ENCODE data around the gene PGAP6.
"Not testable (repeated sequence)": the region's sequence is repeated elsewhere in the genome, so short reads cannot be mapped to it uniquely, and the experiment has no call there.

The PGAP6 gene

GRCh38 chr16:342455-343213, 39.1 kb downstream of the PGAP6 start:
- no peak for DNase-seq (ENCODE audit: low read depth)

DNA sequence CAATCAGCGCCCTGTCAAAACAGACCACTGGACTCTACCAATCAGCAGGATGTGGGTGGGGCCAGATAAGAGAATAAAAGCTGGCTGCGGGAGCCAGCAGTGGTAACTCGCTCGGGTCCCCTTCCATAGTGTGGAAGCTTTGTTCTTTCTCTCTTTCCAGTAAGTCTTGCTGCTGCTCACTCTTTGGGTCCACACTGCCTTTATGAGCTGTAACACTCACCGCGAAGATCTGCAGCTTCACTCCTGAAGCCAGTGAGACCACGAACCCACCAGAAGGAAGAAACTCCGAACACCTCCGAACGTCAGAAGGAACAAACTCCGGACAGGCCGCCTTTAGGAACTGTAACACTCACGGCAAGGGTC, 39.8 kb downstream of the PGAP6 start:
- H3K4me3 ChIP-seq (replicated peaks; ENCODE audit: low read depth, low read length); DNase-seq (ENCODE audit: low read depth): not testable (repeated sequence)

More at GRCh38 chr16:342455-343213, 39.1 kb downstream of the PGAP6 start:
- H3K4me3 ChIP-seq (replicated peaks; ENCODE audit: low read depth, low read length): no peak overlapping the region
- TF ChIP-seq, protein P1, sequence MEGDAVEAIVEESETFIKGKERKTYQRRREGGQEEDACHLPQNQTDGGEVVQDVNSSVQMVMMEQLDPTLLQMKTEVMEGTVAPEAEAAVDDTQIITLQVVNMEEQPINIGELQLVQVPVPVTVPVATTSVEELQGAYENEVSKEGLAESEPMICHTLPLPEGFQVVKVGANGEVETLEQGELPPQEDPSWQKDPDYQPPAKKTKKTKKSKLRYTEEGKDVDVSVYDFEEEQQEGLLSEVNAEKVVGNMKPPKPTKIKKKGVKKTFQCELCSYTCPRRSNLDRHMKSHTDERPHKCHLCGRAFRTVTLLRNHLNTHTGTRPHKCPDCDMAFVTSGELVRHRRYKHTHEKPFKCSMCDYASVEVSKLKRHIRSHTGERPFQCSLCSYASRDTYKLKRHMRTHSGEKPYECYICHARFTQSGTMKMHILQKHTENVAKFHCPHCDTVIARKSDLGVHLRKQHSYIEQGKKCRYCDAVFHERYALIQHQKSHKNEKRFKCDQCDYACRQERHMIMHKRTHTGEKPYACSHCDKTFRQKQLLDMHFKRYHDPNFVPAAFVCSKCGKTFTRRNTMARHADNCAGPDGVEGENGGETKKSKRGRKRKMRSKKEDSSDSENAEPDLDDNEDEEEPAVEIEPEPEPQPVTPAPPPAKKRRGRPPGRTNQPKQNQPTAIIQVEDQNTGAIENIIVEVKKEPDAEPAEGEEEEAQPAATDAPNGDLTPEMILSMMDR (IDR thresholded peaks at IDR 0.05; ENCODE audit: low read length, missing control alignments): no peak

DNA sequence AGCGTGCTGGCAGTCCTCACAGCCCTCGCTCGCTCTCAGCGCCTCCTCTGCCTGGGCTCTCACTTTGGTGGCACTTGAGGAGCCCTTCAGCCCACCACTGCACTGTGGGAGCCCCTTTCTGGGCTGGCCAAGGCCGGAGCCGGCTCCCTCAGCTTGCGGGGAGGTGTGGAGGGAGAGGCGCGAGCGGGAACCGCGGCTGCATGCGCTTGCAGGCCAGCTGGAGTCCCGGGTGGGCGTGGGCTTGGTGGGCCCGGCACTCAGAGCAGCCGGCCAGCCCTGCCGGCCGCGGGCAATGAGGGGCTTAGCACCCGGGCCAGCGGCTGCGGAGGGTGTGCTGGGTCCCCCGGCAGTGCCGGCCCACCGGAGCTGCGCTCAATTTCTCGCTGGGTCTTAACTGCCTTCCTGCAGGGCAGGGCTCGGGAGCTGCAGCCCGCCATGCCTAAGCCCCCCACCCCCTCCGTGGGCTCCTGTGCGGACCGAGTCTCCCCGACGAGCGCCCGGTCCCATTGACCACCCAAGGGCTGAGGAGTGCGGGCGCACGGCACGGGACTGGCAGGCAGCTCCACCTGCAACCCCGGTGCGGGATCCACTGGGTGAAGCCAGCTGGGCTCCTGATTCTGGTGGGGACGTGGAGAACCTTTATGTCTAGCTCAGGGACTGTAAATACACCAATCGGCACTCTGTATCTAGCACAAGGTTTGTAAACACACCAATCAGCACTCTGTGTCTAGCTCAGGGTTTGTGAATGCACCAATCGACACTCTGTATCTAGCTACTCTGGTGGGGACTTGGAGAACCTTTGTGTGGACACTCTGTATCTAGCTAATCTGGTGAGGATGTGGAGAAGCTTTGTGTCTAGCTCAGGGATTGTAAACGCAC, 40.4 kb downstream of the PGAP6 start:
- not testable (repeated sequence) for DNase-seq (ENCODE audit: low read depth); H3K4me3 ChIP-seq (replicated peaks; ENCODE audit: low read depth, low read length)

DNA sequence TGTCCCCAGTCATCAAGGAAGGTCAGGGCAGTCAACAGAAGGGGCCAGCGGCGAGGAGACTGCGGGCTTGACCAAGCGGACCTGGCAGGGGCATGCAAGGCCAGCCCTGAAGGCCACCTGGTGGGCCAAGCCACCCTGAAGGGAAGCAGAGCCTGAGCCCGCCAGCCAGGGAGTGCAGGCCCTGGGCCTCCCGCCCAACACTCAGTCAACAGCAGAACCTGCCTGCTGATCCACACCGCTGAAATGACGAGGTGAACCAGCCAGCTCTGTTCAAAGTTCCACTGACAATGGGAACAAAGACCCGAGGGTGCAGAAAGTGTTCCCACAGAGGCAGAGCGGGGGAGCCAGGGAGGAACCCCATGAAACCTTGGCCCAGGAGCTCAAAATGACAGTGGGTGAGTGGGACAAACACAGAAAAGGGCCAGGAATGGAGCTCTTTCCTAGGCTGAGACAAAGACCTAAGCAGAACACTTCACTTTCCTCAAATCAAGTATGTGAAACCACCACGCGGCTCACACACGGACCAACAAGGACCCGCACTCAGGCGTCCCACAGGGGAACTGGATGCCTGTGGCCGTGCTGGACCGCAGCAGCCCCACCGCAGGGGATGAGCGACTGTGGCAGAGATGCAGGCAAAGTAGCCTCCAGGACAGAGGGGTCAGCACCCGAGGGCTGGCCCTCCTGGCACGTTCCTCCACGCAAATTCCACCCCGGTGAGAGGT, 41.2 kb downstream of the PGAP6 start:
- TF ChIP-seq, protein P1 (IDR thresholded peaks at IDR 0.05; ENCODE audit: low read length, missing control alignments): no peak
- no peak for DNase-seq (ENCODE audit: low read depth)
- no peak overlapping the region for H3K4me3 ChIP-seq (replicated peaks; ENCODE audit: low read depth, low read length)

DNA sequence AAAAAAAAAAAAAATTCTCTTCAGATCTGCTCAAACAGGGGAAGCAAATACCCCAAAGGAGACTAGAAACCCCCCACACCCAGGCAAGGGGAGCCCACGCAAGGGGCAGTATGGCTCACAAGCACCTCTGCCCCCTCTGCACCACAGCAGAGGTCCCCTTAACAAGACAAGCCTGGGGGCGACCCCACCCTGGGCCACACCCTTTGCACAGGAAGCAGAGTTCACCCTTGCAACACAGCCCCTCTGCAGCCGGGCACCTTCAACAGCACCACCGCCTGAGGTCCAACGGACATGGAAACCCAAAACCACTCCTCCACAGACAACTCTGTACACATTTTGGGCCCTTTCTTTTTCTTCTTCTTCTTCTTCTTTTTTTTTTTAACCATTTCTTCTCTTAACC, 42.1 kb downstream of the PGAP6 start:
- TF ChIP-seq, protein P1 (IDR thresholded peaks at IDR 0.05; ENCODE audit: low read length, missing control alignments): no peak
- DNase-seq (ENCODE audit: low read depth): no peak
- H3K4me3 ChIP-seq (replicated peaks; ENCODE audit: low read depth, low read length): no peak overlapping the region

- no peak for DNase-seq (ENCODE audit: low read depth)
- H3K4me3 ChIP-seq (replicated peaks; ENCODE audit: low read depth, low read length): no peak overlapping the region
- TF ChIP-seq, protein P1 (IDR thresholded peaks at IDR 0.05; ENCODE audit: low read length, missing control alignments): no peak
Observed at GRCh38 chr16:337975-338575, 43.7 kb downstream of the PGAP6 start.

- DNase-seq (ENCODE audit: low read depth): no peak
Observed at GRCh38 chr16:337437-337836, 44.3 kb downstream of the PGAP6 start.

More at GRCh38 chr16:337437-337836, 44.3 kb downstream of the PGAP6 start:
- TF ChIP-seq, protein P1 (IDR thresholded peaks at IDR 0.05; ENCODE audit: low read length, missing control alignments): no peak
- H3K4me3 ChIP-seq (replicated peaks; ENCODE audit: low read depth, low read length): no peak overlapping the region

Measured in fibroblast of pulmonary artery (primary cell).